ENCODE measurements around the gene PHACTR1.

DNA sequence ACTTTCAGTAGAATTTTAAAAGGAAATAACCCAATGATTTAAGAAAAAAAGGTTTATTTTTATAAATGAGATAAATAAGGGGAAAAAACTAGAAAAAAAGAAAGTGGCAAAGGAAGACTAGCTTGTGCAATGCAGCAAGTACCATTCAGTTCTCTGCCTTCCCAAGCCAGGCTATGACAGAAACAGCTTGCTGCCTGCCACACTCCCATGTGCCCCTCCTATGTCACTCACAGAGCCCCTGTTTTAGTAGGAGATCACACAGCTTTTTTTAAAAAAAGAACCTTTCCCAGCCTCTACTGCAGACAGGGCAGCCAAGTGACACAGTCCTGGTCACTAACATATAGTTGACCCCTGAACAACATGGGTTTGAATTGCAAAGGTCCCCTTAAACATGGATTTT, 598.2 kb downstream of the PHACTR1 start:
- TF ChIP-seq CTCF (conservative IDR thresholded peaks at IDR 0.05 in 1 of 2, IDR thresholded peaks at IDR 0.05 in 1 of 2; ENCODE audit: low read depth in 1 of 2, low read length in 2 of 2) (no peak), EZH2 (IDR thresholded peaks at IDR 0.05; ENCODE audit: low read length, missing control alignments) (no peak)

Measured in fibroblast of lung (primary cell).